Measurements from ENCODE around the gene VKORC1L1.
"Not testable (repeated sequence)": the region's sequence is repeated elsewhere in the genome, so short reads cannot be mapped to it uniquely, and the experiment has no call there.

Gene VKORC1L1

DNA sequence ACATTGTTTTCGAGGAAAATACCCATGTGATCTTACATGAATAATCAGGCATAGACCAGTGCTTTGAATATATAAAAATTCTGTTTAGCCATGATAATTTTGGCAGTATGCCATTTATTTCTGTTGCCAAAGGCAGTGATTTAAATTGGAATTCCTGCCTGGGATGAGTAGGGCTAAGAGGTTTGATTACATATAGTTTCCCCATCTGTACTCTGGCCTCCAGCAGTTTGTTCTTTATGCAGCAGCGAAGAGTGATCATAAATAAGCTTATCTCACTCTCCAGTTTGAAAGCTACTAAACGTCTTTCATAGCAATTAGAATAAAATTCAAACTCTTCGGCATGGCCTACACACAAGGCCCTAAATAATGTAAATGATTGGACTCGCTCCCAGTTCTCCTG is 72.9 kb downstream of the VKORC1L1 start:
- not testable (repeated sequence) for DNase-seq

DNA sequence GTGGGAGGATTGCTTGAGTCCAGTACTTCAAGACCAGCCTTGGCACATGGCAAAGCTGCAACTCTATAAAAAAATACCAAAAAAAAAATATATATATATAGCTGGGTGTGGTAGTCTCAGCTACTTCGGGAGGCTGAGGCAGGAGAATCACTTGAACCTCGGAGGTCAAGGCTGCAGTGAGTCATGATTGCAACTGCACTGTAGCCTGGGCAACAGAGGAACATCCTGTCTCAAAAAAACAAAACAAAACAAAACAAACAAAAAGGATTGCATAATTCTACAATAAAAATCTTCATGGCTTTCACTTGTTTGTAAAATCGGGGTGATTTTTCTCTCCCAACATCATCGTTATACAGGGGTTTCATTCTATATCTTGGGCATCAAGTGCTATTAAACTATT is 74.0 kb downstream of the VKORC1L1 start:
- DNase-seq, result no peak

DNA sequence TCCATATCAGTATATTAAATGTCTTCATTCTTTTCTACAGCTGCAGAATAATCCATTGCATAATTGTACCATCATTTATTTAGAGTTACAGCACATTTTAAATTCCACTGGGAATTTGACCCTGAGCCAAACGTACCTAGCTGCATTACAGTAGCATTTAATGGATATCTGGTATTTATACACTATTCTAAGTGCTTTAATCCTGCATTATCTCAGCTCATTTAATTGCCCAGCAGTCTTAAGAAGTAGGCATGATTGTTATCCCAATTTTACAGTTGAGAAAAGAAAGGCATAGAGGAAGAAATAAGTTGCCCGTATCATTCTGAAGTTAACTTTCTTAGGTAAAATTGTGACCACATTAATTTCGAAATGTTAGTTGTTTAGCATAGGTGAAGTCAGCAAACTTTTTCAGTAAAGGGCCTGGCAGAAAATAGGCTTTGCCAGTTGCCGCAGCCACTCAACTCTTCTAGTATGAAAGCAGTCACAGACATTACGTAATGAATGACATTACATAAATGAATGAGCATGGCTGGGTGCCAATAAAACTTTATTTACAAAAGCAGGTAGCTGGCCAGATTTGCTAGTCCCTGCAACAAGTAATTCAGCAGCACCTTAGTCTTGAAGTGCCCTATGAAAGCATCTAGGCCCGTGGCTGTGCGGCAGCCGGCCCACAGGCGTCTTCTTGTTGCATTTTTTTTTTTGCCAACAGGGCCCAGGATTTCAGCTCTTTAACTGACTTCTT is 79.1 kb downstream of the VKORC1L1 start:
- DNase-seq, result no peak

DNA sequence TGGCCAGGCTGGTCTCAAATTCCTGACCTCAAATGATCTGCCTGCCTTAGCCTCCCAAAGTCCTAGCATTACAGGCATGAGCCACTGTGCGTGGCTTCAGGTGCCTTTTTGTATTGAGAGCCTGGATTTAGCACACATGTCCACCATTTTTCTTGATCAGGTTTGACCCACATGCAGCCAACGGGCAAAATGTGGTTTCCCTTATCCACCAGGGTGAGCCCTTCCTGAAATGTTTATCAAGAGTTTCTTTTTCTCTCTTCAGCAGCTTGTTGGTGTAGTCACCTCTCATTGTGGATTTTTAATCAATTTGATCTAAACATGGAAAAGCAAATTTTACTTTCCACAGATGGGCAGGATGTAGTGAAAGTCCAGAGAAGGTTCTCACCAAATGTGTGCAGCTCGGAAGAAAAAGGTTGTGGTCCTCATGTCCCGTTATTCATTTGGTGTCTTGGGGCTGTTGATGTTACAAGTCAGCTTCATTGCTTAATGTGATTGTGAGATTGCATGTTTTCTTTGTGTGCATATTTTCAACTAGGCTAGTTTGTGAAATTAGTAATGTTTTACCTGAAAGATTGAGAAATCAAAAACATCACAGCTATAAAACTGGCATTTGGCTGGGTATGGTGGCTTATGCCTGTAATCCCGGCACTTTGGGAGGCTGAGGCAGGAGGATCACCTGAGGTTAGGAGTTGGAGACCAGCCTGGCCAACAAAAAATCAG is 80.3 kb downstream of the VKORC1L1 start:
- DNase-seq, result no peak

DNA sequence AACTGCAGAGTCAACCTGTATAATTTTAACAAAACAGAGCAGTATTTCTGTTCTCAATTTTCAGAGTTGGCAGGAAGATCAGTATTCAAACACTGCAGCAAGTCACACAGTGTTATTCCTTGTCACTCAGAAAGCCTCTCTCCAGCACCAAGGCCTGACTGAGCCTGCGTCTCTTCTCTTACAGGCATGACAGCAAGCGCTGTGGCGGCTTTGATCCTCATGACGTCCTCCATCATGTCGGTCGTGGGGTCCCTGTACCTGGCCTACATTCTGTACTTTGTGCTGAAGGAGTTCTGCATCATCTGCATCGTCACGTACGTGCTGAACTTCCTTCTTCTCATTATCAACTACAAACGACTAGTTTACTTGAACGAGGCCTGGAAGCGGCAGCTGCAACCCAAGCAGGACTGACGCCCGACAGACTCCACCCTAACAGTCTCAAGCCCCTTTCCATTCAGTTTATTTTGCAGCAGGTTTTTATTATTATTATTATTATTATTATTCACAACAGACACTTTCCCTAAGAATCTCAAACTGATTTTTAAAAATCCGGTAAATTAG is 81.1 kb downstream of the VKORC1L1 start:
- no peak for DNase-seq

DNA sequence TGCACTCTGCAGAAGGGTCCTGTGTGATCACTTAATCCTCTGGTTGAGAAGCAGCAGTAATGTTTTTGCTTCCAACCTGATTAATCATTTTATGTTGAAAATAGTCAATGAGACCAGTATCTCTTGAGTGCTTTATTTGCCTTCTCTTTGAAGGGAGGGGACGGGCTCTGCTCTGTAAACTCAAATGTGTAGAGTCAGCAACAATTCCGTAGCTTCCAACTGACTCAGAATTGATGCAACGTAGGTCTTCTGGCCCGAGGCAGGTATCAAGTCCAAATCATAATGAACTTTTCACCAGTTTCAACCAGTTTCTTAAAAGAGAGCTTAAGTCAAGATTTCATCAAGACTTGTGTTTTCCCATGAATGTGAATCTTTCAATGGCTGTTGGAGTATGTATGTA is 82.8 kb downstream of the VKORC1L1 start:
- DNase-seq, result no peak

DNA sequence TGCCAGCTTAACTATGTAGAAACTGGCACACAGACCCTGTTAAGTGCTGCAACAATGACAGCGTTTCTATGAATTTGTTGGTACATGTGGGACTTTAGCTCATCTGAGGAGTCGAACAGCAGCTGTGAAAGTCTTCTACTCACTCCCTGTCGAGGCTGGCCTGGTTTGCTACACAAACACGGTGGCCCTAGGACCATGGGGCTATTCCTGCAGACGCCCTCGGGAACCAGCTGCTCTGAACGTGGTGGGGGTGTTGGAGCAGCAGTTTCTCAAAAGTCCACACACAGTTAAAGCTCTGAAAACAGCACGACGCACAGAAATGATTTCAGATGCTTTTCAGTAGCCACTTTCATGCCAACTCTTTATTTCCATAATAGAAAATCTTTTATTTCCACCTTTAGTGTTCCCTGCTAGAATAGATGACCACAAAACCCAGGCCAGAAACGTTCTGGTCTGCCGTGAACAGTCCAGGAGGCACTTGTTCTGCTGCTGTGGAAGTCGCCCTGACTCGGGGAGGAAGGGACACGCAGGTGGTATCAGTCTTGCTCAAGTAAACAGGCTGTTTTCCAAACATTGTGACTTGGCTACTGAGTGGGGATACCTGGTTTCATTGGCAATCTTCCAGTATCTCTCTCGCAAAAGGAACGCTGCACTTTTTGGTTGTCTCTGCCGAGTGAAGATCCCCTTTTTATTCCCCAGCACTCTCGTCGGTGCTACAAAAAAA is 87.6 kb downstream of the VKORC1L1 start:
- no peak for DNase-seq

DNA sequence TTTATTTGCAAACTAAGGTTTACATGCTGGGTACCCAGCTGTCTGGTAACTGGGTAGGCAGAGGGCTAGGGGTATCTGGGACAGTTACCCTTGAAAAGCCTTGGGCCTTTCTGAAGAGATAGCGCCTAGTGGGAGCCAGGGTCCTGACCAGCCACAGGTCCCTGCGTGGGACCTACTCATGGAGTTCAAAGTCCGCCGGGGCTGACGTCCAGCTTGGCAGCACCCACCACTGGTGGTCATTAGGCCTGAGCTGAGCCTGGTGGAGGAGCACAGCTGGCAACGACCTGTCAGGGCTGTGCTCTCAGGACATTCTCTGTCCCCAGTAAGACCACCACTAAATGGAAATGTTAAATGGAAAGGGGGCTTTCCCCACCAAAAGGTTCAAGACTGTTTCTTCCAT is 89.2 kb downstream of the VKORC1L1 start:
- DNase-seq, result no peak

DNA sequence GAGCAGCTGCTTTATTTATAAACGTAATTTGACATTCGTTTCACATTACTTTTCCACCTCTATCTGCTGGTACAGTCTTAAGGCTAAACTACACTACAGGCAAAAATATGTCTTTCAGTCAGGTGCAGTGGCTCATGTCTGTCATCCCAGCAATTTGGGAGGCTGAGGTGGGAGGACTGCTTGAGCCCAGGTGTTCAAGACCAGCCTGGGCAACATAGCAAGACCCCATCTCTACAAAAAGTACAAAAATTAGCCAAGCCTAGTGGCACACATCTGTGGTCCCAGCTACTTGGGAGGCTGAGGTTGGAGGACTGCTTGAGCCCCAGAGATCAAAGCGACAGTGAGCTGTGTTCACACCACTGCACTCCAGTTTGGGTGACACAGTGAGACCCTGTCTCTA is 91.8 kb downstream of the VKORC1L1 start:
- not testable (repeated sequence) for DNase-seq

DNA sequence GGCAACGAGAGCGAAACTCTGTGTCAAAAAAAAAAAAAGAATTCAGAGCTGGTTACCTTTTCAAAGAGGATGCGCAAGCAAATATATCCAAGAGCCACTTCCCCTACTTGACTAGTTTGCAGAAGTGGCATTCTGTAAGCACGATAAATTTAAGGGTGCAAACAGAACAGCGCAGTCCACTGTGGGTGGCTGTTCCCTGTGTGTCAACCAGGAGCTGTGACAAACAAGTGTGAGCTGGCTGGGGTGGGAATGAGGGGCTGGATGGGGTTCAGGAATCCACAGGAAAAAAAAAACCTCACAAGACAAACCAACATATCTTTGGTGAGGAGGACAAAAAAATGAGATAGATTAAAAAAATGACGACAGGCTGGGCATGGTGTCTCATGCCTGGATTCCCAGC is 93.3 kb downstream of the VKORC1L1 start:
- no peak for DNase-seq

DNA sequence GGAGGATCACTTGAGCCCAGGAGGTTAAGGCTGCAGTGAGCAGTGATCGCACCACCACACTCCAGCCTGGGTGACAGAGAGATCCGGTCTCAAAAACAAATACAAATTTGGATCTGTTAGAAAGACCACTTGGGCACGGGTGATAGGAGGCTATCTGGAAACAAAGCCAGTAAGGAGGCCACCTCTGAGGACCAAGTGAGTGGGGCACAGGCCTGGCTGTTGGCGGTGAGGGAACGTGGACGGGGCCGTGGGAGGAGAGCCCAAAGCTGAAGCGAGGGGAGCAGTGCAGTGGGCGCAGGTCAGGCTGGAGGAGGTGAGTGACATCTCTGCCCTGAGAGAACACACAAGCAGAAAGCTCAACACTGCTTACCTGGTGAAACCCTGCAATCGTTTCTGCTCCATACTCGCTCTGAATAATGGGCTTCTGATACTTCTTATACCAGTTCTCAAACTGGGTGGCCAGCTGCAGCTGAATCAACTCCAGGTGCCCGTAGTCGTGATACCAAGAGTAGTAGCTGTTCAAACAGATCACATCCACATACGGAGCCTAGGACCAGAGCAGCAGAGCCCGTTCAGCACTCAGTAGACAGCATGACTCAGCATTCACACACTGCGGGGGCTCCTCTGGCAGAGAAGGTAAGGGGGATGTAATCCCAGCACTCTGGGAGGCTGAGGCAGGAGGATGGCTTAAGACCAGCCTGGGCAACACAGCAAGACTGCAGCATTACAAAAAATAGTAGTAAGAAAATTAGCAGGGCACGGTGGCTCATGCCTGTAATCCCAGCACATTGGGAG is 94.7 kb downstream of the VKORC1L1 start:
- no peak for DNase-seq

DNA sequence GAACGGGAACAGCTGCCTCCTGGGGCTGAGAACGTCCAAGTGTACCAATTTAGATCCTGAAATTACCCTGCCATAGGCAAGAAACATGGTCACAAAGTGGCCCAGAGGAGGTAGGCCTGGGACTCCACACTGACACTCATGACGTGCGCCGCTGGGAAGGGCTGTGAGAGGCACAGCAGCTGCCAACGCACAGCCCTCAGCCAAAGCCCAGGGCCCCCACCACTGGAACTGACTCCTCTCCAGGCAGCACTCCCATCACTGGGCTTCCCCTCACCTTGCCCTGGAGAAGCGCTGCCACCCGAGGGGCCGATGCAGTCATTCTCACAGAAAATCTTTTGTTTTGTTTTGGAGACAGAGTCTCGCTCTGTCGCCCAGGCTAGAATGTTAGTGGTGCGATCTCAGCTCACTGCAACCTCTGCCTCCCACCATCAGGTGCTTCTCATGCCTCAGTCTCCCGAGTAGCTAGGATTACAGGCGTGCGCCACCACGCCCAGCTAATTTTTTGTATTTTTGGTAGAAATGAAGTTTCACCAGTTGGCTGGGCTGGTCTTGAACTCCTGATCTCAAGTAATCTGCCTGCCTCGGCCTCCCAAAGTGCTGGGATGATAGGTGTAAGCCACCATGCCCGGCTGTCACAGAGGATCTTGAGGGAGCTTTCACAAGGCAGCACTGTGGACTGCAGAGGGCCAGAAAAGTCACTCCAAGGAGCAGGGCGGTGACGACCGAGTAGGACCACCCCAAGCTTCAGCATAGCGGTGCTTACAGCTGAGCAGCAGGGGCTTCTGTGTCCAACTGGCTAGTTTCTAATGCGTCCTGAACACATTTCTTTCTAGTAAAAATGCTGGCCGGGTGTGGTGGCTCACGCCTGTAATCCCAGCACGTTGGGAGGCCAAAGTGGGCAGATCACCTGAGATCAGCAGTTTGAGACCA is 95.6 kb downstream of the VKORC1L1 start:
- DNase-seq, result no peak

DNA sequence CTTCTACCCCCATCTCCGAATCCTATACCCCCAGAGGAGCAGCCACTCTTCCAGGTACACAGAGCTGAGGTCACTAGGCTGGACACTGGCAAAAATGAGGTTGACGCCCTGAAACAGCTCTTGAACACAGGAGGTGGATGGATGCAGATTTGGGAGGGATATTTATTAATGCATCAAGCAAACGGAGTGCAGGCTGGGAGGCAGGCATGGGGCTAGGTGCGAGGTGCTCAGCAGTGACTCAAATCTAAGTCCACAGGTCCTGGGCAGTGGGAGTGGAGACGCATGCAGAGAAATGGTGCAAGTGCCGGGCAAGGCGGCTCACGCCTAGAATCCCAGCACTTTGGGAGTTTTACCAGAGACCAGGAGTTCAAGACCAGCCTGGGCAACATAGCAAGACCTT is 98.1 kb downstream of the VKORC1L1 start:
- no peak for DNase-seq

DNA sequence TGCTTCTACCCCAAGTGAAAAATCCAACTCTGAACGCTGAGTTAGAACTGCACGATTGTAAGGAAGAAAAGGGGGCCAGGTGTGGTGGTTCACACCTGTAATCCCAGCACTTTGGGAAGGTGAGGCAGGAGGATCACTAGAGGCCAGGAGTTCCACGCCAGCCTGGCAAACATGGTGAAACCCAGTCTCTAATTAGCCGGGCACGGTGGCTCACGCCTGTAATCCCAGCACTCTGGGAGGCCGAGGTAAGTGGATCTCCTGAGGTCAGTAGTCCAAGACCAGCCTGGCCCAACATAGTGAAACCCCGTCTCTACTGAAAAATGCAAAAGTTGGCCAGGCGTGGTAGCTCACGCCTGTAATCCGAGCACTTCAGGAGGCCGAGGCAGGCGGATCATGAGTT is 100.1 kb downstream of the VKORC1L1 start:
- DNase-seq, result no peak

DNA sequence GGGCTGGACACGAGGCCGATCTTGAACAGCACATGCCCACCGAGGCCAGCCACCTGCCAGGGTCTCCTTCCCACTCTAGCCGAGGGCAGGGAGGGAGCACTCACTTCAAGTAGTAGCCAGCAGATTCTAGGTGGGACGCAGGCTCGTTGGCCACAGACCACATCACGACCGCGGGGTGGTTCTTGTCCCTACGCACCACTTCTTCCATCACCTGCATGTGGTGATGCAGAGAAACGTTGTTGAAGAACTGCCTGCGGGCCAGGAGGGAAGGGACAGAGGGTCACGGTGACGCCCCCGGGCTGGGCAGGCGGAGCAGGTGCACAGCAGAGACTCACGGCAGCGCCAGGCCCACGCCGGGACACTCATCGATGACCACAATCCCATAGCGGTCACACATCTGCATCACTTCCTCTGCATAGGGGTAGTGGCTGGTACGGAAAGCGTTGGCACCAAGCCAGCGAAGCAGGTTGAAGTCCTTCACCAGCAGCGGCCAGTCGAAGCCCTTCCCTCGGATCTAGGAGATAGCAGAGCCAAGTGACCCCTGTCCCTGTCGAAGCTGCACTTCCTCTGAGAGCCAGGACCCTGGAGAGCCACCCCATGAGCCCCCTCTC is 101.4 kb downstream of the VKORC1L1 start:
- DNase-seq, result no peak

DNA sequence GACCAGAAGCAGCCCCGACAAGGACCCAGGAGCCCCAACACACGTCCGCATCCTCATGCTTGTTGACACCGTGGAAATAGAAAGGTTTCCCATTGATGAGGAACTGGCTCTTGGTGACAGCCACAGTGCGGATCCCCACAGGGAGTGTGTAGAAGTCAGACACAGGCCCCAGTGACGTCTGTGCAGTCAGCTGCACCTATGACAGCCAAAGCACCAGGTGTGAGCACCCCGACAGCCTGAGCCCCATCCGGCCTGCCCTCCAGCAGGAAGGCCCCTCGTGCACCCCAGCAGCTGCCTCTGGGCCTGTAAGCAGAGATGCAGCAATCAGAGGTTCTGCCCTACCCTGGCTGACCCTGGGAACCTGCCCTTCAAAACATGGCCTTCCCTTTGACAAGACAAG is 102.0 kb downstream of the VKORC1L1 start:
- DNase-seq, result no peak

DNA sequence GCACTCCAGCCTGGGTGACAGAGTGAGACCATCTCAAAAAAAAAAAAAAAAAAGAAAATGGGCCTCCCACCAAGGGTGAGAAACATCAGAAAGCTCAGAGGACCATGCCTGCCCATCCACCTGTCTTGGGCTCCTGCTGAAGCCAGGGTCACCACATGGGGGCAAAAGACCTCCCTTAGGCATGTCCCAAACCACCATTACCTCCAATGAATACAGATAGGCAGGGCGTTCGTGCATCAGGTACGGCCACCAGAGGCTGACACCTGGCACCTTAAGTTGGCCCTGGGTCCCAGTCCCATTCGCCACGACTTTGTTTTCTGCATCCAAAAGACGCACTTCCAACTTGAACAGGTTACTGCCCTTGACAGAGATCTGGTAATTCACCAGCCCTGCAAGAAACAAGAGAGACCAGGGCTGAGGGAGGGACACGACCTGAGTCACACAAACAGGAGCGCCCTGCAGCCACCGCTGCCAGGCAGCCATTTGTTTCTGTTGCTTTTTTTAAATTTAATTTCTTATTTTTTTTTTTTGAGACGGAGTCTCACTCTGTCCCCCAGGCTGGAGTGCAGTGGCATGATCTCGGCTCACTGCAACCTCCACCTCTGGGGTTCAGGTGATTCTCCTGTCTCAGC is 103.1 kb downstream of the VKORC1L1 start:
- no peak for DNase-seq

DNA sequence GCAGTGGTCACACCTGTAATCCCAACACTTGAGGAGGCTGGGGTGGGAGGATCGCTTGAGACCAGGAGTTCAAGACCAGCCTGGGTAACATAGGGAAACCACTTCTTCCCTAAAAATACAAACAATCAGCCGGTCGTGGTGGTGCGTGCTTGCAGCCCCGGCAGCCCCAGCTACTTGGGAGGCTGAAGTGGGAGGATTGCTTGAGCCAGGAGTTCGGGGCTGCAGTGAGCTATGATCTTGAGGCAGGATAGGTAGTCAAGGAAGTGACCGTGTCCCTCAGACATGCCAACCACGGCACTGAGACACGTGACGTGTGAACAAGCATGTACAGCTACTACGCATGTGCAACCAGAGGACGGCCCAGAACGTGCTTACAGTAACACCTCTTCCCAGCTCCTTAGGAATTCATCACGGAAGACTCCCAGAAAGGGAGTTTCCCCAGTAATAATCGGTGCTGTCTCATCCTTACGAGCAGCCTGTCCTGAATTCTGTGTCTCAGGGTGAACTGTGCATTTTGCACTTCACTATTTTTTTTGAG is 103.9 kb downstream of the VKORC1L1 start:
- DNase-seq, result no peak

DNA sequence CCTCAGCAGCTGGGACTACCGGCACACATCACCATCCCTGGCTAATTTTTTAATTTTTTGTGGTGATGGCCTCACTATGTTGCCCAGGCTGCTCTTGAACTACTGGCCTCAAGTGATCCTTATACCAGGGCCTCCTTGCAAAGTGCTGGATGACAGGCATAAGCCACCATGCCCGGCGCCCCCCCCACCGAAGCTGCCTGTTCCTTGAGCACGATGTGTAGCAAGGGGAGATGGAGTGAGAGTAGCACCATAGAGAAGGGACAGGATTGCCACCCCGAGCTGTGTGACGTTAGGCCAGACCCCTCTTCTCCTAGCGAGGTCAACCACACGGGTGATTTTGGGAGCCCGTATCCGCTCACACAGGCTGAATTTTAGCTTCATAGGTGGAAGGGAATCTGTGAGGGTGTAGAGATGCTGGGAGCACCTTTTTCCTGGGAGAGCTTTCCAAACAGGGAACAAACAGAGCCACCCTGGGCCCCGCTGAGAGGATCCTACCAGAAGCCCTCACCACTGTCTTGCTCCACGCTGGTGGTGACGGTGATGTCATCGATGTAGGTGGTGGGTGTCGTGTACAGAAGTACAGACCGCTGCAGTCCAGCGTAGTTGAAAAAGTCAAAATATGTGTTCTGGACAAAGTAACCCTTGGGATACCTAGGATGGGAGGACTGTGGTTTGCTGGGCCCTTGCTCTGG is 106.2 kb downstream of the VKORC1L1 start:
- no peak for DNase-seq
